CD4-positive, alpha-beta T cell treated with Interferon alpha-2 for 1 hour (primary cell): ENCODE data around the gene BCAS4.
A peak's percentile ranks its signal among the peaks of the same experiment; 100 is the strongest.

ENCODE experiments used
- DNase-seq, 2 donors: peaks; one replicate each; pipeline ENCODE4 v3.0.0-alpha.2; 2020 to 2022

BCAS4 gene

DNA sequence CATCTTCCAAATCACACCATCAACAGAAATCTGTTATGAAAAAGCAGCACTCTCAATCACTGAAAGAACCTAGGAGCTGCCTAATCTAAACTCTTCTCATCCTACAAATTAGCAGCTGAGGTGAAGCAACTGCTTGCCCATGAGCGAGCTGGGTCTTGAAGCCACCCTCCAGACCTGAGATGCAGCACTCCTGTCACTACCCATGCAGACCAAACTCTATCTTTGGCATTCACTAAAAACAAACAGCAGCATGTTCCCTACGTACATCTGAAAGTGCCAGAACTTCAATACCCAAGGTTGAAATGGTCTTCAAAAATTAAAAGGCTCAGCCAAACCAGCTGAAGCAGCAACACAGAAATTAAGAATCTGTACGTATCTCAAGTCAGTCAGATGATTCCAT is 122.1 kb downstream of the BCAS4 start:
- no peak for DNase-seq

DNA sequence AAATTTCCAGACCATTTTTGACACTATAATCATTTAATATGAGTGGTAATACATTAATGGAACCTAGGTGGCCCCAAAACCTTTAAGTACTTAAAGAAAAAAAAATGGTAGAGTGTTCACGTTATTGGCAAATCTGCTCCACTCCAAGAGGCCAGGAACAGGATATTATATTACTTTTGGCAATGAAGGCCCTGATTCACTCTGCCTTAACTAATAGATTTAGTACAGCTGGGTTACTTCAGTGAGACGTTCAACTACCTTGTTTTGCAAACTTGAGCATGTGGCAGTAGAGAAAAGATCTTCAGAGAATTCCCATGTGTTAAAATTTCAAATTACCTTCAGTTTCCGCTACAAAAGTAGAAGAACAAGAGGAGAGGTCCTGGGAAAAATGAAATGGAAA is 123.5 kb downstream of the BCAS4 start:
- DNase-seq = no peak

DNA sequence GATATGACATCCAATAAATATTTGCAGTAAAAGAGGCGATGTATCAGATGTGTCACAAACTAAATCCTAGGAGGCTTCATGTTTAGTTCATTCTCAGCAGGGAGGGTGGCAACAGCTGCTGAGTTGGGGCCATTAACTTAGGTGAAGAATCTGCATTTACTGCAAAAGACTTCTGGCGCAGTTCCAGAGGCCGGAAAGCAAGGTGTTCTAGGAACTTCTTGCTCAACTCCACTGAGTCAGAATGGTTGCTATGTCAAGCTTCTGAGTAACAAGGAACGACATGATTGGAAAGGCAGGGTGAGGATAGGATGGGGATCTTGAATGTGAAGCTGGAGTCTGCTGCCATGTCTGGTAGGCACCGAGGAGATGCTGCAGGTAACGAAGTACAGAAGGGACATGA is 124.7 kb downstream of the BCAS4 start:
- no peak for DNase-seq

DNA sequence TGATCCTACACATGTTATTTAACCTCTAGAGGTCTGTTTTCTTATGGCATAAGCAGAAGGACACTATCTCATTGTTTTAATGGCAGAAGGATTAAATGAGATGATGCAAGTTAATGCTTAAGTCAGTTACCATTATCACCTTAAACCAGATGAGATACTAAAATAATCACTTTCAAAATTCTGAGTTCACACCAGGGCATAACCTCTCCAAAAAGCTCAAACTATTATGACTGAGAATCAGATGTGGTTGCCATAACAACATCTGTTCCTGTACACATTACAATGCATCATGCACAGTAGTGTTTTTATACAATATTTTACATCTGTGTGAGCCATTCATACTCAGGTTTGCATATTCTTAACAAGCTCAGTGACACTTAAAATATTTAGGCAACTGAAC is 126.1 kb downstream of the BCAS4 start:
- DNase-seq = peak in 1 of 2 donors; percentile 24

DNA sequence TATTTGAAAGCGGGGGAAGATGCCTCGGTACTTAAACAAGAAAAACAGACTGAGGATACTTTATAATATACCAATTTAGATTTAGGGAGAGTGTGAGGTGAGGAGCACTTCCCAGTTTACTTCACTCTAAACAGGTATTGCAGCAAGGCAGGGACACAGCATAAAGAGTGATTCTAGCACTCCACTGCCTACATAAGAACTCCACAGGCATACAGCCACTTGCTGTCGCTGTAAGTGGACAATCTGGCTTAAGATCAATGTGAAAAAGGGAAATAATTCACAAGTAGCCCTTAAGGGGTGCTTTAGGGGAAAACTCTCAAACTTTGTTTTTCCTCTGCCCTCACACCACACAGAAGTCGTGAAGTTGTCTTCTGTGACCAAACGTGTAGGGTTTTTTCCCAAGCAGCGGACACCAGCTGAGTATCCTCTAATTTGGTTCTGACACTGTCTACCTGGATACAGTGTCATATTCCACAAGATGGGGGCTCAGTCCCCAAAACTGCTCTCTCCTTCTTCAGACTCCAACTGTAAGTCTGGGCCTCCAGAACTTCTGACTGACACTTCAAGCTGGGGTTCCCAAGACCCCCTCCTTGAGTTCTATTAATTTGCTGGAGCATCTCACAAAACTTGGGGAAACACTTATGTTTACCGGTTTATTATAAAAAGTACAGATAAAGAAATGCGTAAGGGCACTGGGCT is 127.1 kb downstream of the BCAS4 start:
- no peak for DNase-seq

DNA sequence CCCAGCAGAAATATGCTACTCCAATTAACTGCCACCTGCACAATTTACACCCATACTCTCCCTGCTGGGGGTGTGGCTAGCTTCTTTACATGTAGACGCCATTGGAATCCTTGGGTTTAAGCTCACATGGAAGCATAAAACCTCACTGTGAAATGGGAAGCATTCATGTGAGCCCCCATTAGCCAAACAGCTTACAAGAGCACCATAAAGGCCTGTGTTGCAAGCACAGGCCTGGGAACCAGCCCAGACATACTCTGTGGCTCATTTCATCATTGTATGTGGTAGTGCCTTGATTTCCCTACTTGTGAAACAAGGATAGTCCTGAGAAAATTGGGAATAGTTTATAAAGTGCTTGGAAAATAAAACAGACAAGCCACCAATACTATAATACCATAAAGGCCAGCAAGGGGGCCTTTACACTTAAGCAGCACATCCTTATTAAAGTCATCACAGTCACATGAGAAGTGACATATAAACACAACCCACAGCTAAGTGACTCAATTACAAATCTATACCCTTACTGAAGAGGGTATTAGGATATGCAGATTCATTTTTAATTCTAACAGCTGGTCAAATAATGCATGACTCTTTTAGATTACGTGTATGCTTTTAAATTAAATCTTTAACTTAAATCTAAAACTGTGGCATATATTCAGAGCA is 129.5 kb downstream of the BCAS4 start:
- DNase-seq = no peak

DNA sequence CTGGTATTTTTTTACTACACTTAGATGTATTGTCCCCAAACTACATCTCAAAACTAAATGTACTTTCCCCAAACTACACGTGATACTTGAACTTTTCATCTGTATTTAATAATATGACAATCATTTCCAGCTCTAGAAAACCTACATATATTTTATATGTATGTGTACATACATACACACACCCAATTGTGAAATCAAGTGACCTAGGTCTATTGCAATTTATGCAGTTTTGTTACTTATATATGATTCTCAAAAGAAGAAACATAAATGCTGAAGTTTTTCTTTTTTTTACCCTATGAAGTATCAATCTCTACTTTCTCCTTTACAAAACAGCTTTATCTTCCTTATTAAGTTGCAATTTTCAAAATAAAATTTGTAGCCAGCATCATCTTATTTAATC is 131.7 kb downstream of the BCAS4 start:
- no peak for DNase-seq
